ENCODE measurements around the gene CFAP210.
"Not testable (repeated sequence)": the region's sequence is repeated elsewhere in the genome, so short reads cannot be mapped to it uniquely, and the experiment has no call there.

The CFAP210 gene

GRCh38 chr2:169620509-169620908 is 73.7 kb downstream of the CFAP210 start:
- DNase-seq (ENCODE audit: low spot score), result no peak

GRCh38 chr2:169619946-169620345 is 74.3 kb downstream of the CFAP210 start:
- no peak for DNase-seq (ENCODE audit: low spot score)

GRCh38 chr2:169615982-169616381 is 78.2 kb downstream of the CFAP210 start:
- not testable (repeated sequence) for DNase-seq (ENCODE audit: low spot score)

GRCh38 chr2:169613876-169614275 is 80.3 kb downstream of the CFAP210 start:
- DNase-seq (ENCODE audit: low spot score), result no peak

GRCh38 chr2:169609264-169609663 is 84.9 kb downstream of the CFAP210 start:
- no peak for DNase-seq (ENCODE audit: low spot score)

GRCh38 chr2:169599568-169599967 is 94.6 kb downstream of the CFAP210 start:
- no peak for DNase-seq (ENCODE audit: low spot score)

- no peak for DNase-seq (ENCODE audit: low spot score)
Measured at GRCh38 chr2:169598982-169599381, 95.2 kb downstream of the CFAP210 start.

- DNase-seq (ENCODE audit: low spot score), result not testable (repeated sequence)
Measured at GRCh38 chr2:169596546-169596945, 97.7 kb downstream of the CFAP210 start.

Data from AG08396 (cell line).